ENCODE measurements around the gene TNS3.

TNS3 gene

GRCh38 chr7:47521011-47521795 is 60.7 kb downstream of the TNS3 start:
- DNase-seq (ENCODE audit: low read depth) = no peak

GRCh38 chr7:47520406-47520805 is 61.5 kb downstream of the TNS3 start:
- no peak for DNase-seq (ENCODE audit: low read depth)

- DNase-seq (ENCODE audit: low read depth) = no peak
Observed at GRCh38 chr7:47518827-47519226, 63.1 kb downstream of the TNS3 start.

GRCh38 chr7:47517821-47518480 is 64.0 kb downstream of the TNS3 start:
- DNase-seq (ENCODE audit: low read depth) = no peak

- no peak for DNase-seq (ENCODE audit: low read depth)
Observed at GRCh38 chr7:47516985-47517600, 64.8 kb downstream of the TNS3 start.

GRCh38 chr7:47516386-47516785 is 65.5 kb downstream of the TNS3 start:
- DNase-seq (ENCODE audit: low read depth) = no peak

- no peak for DNase-seq (ENCODE audit: low read depth)
Observed at GRCh38 chr7:47515305-47515834, 66.5 kb downstream of the TNS3 start.

- DNase-seq (ENCODE audit: low read depth) = no peak
Observed at GRCh38 chr7:47514818-47515217, 67.1 kb downstream of the TNS3 start.

GRCh38 chr7:47514367-47514766 is 67.5 kb downstream of the TNS3 start:
- DNase-seq (ENCODE audit: low read depth) = no peak

GRCh38 chr7:47513741-47514241 is 68.1 kb downstream of the TNS3 start:
- DNase-seq (ENCODE audit: low read depth) = no peak

- DNase-seq (ENCODE audit: low read depth) = no peak
Observed at GRCh38 chr7:47512481-47513176, 69.3 kb downstream of the TNS3 start.

GRCh38 chr7:47511699-47512370 is 70.1 kb downstream of the TNS3 start:
- no peak for DNase-seq (ENCODE audit: low read depth)

GRCh38 chr7:47510786-47511185 is 71.1 kb downstream of the TNS3 start:
- DNase-seq (ENCODE audit: low read depth) = no peak

GRCh38 chr7:47510192-47510591 is 71.7 kb downstream of the TNS3 start:
- DNase-seq (ENCODE audit: low read depth) = no peak

GRCh38 chr7:47509571-47509970 is 72.3 kb downstream of the TNS3 start:
- no peak for DNase-seq (ENCODE audit: low read depth)

- DNase-seq (ENCODE audit: low read depth) = no peak
Observed at GRCh38 chr7:47508389-47509380, 73.2 kb downstream of the TNS3 start.

GRCh38 chr7:47507522-47507921 is 74.4 kb downstream of the TNS3 start:
- DNase-seq (ENCODE audit: low read depth) = no peak

- no peak for DNase-seq (ENCODE audit: low read depth)
Observed at GRCh38 chr7:47506382-47507339, 75.2 kb downstream of the TNS3 start.
